NB4 (cell line): ENCODE measurements around the gene GPHA2.

Experiments used
- POLR2A ChIP-seq: IDR thresholded peaks from 2 replicates; pipeline ENCODE4 v1.6.1; 2011; ENCODE audit warnings: mild to moderate bottlenecking; ENCODE audit not compliant: insufficient read length; ENCODE audit errors: extremely low read depth
- TF ChIP-seq, protein P1 (sequence below): IDR thresholded peaks from one replicate; pipeline ENCODE4 v1.5.1; 2012; ENCODE audit warnings: low read depth, low read length

DNA sequence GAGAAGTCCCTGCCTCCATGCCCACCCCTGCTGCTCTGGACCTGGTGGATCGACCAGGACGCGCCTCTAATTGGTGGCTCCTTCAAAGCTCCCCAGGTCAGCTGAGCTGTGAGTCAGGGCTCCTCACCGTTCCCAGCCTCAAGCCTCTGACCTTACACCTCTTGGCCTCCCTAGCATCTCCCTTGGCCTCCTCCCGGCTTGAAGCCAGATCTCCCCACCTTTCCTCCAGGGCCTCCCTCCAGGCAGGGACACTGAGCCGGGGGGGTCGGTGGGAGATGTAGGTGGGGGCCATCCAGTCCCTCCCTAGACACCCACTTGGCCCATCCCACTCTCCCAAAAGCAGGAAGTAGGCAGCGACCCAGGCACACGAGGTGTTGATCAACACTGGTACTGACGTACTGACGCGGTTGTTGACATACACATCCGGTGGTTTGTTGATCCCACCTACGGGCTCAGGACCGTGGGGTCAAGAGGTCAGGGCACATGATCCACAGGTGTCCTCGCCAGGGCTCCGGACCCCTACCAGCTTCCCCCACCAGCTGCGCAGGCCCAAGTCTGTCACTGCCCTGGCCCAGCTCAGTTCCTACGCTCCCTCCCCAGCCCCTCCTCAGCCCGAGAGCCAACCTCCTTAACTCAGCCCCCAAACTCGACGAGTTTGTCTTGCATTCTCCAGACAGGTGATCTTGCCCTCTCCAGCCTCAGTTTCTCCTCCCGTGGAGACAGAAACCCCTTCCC is 19.5 kb downstream of the GPHA2 start:
- TF ChIP-seq POLR2A = no peak
- TF ChIP-seq, protein P1, sequence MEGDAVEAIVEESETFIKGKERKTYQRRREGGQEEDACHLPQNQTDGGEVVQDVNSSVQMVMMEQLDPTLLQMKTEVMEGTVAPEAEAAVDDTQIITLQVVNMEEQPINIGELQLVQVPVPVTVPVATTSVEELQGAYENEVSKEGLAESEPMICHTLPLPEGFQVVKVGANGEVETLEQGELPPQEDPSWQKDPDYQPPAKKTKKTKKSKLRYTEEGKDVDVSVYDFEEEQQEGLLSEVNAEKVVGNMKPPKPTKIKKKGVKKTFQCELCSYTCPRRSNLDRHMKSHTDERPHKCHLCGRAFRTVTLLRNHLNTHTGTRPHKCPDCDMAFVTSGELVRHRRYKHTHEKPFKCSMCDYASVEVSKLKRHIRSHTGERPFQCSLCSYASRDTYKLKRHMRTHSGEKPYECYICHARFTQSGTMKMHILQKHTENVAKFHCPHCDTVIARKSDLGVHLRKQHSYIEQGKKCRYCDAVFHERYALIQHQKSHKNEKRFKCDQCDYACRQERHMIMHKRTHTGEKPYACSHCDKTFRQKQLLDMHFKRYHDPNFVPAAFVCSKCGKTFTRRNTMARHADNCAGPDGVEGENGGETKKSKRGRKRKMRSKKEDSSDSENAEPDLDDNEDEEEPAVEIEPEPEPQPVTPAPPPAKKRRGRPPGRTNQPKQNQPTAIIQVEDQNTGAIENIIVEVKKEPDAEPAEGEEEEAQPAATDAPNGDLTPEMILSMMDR = no peak
